ENCODE measurements around the gene MTMR2.
"Not testable (repeated sequence)": the region's sequence is repeated elsewhere in the genome, so short reads cannot be mapped to it uniquely, and the experiment has no call there.

DNA sequence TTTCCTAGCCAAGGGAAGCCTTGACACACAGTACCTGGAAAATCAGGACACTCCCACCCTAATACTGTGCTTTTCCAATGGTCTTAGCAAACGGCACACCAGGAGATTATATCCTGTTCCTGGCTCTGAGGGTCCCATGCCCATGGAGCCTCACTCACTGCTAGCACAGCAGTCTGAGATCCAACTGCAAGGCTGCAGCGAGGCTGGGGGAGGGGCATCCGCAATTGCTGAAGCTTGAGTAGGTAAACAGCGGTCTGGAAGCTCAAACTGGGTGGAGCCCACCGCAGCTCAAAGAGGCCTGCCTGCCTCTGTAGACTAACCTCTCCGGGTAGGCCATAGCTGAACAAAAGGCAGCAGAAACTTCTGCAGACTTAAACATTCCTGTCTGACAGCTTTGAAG, 117.4 kb downstream of the MTMR2 start:
- TF ChIP-seq, protein P1, sequence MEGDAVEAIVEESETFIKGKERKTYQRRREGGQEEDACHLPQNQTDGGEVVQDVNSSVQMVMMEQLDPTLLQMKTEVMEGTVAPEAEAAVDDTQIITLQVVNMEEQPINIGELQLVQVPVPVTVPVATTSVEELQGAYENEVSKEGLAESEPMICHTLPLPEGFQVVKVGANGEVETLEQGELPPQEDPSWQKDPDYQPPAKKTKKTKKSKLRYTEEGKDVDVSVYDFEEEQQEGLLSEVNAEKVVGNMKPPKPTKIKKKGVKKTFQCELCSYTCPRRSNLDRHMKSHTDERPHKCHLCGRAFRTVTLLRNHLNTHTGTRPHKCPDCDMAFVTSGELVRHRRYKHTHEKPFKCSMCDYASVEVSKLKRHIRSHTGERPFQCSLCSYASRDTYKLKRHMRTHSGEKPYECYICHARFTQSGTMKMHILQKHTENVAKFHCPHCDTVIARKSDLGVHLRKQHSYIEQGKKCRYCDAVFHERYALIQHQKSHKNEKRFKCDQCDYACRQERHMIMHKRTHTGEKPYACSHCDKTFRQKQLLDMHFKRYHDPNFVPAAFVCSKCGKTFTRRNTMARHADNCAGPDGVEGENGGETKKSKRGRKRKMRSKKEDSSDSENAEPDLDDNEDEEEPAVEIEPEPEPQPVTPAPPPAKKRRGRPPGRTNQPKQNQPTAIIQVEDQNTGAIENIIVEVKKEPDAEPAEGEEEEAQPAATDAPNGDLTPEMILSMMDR (IDR thresholded peaks at IDR 0.05; ENCODE audit: insufficient read depth, low read length), result not testable (repeated sequence)
- TF ChIP-seq SPI1 (IDR thresholded peaks at IDR 0.05; ENCODE audit: borderline replicate concordance, low read depth), result not testable (repeated sequence)
